HepG2 (cell line): ENCODE measurements around the gene ECHDC1. TPM values are rescaled to one million over a fixed set of nuclear protein-coding genes. Genes with fewer than 3 reads are reported as not detected.

ENCODE experiments used
- AHR ChIP-seq: IDR thresholded peaks from 2 replicates; pipeline ENCODE4 v1.6.1; 2018; ENCODE audit warnings: missing genetic modification reagents, missing compliant biosample characterization
- BATF2 ChIP-seq: sonication (generic); formaldehyde crosslinking; IDR thresholded peaks from 2 replicates; pipeline ENCODE4 v1.8.0; 2022; ENCODE audit warnings: mild to moderate bottlenecking, missing genetic modification reagents, moderate library complexity
- DRAP1 ChIP-seq: IDR thresholded peaks from 2 replicates; pipeline ENCODE4 v1.6.1; 2016; ENCODE audit warnings: missing genetic modification reagents, missing compliant biosample characterization
- FOXK2 ChIP-seq: fragments of 450-650 bp; IDR thresholded peaks from 2 replicates; pipeline ENCODE4 v1.6.1; 2016
- FOXM1 ChIP-seq: sonication (generic); formaldehyde crosslinking; IDR thresholded peaks from 2 replicates; pipeline ENCODE4 v1.5.0; 2020; ENCODE audit warnings: missing genetic modification reagents
- GLI4 ChIP-seq: sonication (generic); formaldehyde crosslinking; IDR thresholded peaks from 2 replicates; pipeline ENCODE4 v1.5.1; 2020; ENCODE audit warnings: missing genetic modification reagents, mild to moderate bottlenecking, moderate library complexity, borderline replicate concordance
- HMG20A ChIP-seq: IDR thresholded peaks from 2 replicates; pipeline ENCODE4 v1.6.1; 2016; ENCODE audit warnings: borderline replicate concordance
- KAT2B ChIP-seq: fragments of 150-350 bp; IDR thresholded peaks from 2 replicates; pipeline ENCODE4 v1.6.1; 2014; ENCODE audit warnings: low read depth, low read length, borderline replicate concordance
- MATR3 ChIP-seq: sonication (generic); formaldehyde crosslinking; IDR thresholded peaks from 2 replicates; pipeline ENCODE4 v1.4.0; 2020; ENCODE audit warnings: missing genetic modification reagents
- NPAS2 ChIP-seq: sonication (generic); formaldehyde crosslinking; IDR thresholded peaks from 2 replicates; pipeline ENCODE4 v1.8.0; 2022; ENCODE audit warnings: mild to moderate bottlenecking, missing genetic modification reagents, borderline replicate concordance
- NR2F2 ChIP-seq: IDR thresholded peaks from 2 replicates; pipeline ENCODE4 v1.6.1; 2012; ENCODE audit warnings: low read depth, inconsistent platforms, borderline replicate concordance
- NRL ChIP-seq: sonication (generic); formaldehyde crosslinking; IDR thresholded peaks from 2 replicates; pipeline ENCODE4 v1.5.0; 2020; ENCODE audit warnings: missing genetic modification reagents, mild to moderate bottlenecking, moderate library complexity, borderline replicate concordance
- SIN3A ChIP-seq: IDR thresholded peaks from 2 replicates; pipeline ENCODE4 v1.6.1; 2011; ENCODE audit warnings: low read depth, mild to moderate bottlenecking, control low read depth, low read length, borderline replicate concordance
- SIX4 ChIP-seq: sonication (generic); formaldehyde crosslinking; IDR thresholded peaks from 2 replicates; pipeline ENCODE4 v1.4.0; 2020; ENCODE audit warnings: missing genetic modification reagents
- SNAI1 ChIP-seq: sonication (generic); formaldehyde crosslinking; IDR thresholded peaks from 2 replicates; pipeline ENCODE4 v1.5.0; 2020; ENCODE audit warnings: mild to moderate bottlenecking, missing genetic modification reagents, borderline replicate concordance
- TGIF2 ChIP-seq: IDR thresholded peaks from 2 replicates; pipeline ENCODE4 v1.6.1; 2016; ENCODE audit warnings: control low read depth, missing compliant biosample characterization
- UBTF ChIP-seq: sonication (generic); formaldehyde crosslinking; IDR thresholded peaks from 2 replicates; pipeline ENCODE4 v1.4.0; 2020; ENCODE audit warnings: mild to moderate bottlenecking, missing genetic modification reagents
- ZBTB3 ChIP-seq: sonication (generic); formaldehyde crosslinking; IDR thresholded peaks from 2 replicates; pipeline ENCODE4 v1.4.0; 2020; ENCODE audit warnings: low read depth, mild to moderate bottlenecking, moderate library complexity, missing genetic modification reagents, borderline replicate concordance
- ZEB1 ChIP-seq: IDR thresholded peaks from 2 replicates; pipeline ENCODE4 v1.6.1; 2012; ENCODE audit warnings: mild to moderate bottlenecking, low read depth, inconsistent platforms; ENCODE audit not compliant: insufficient replicate concordance
- ZMAT5 ChIP-seq: sonication (generic); formaldehyde crosslinking; IDR thresholded peaks from 2 replicates; pipeline ENCODE4 v1.5.0; 2020; ENCODE audit warnings: mild to moderate bottlenecking, low read depth, missing genetic modification reagents, borderline replicate concordance
- ZNF260 ChIP-seq: sonication (generic); formaldehyde crosslinking; IDR thresholded peaks from 2 replicates; pipeline ENCODE4 v1.4.0; 2020; ENCODE audit warnings: missing genetic modification reagents, low read depth, mild to moderate bottlenecking, borderline replicate concordance
- ZNF558 ChIP-seq: sonication (generic); formaldehyde crosslinking; IDR thresholded peaks from 2 replicates; pipeline ENCODE4 v1.9.0; 2022; ENCODE audit warnings: mild to moderate bottlenecking, missing genetic modification reagents, borderline replicate concordance
- ZNF878 ChIP-seq: sonication (generic); formaldehyde crosslinking; IDR thresholded peaks from 2 replicates; pipeline ENCODE4 v1.8.1; 2023; ENCODE audit warnings: mild to moderate bottlenecking, missing genetic modification reagents, moderate library complexity
- ZUFSP ChIP-seq: sonication (generic); formaldehyde crosslinking; IDR thresholded peaks from 2 replicates; pipeline ENCODE4 v1.9.0; 2021; ENCODE audit warnings: missing genetic modification reagents, mild to moderate bottlenecking, borderline replicate concordance
- polyA plus RNA-seq, 8 experiments: library from polyadenylated mRNA; depleted of rRNA in 3 of 8; stranded (reverse) in 7 of 8; unstranded in 1 of 8; fragments of >200 nt; fragmentation: Illumina TruSeq in 4 of 8; extraction: Trizol in 4 of 8; gene quantifications; 2 replicates each; pipeline versions ENCODE4 v1.2.1 to v1.2.3, GENCODE V29; 2011 to 2016; ENCODE audit warnings: low read depth in 4 of 8, missing spikeins in 1 of 8, mixed read lengths in 1 of 8; ENCODE audit not compliant: insufficient read depth in 1 of 8
- total RNA-seq, 5 experiments: library from RNA; depleted of rRNA; stranded (reverse); fragments of >200 nt; fragmentation: Illumina TruSeq; extraction: Trizol; gene quantifications; 2 replicates each; pipeline ENCODE4 v1.2.3, GENCODE V29; 2016; ENCODE audit warnings: low read depth in 1 of 5

The ECHDC1 gene
- total and polyA plus RNA-seq, 2 of the 13 experiments (the other 11 are each of a cell fraction or from before 2014, with no cell fraction given), result 32.8 to 98.1 TPM

- TF ChIP-seq SNAI1 (CRISPR knock-in tag), result no peak; the same call in 1 of the 2 replicates
- TF ChIP-seq KAT2B, result no peak
- TF ChIP-seq GLI4 (CRISPR knock-in tag), result peak; percentile 63; the same call in 1 of the 2 replicates
- TF ChIP-seq FOXM1, result peak; percentile 71; the same call in 1 of the 2 replicates
- TF ChIP-seq FOXK2, result no peak
- no peak for TF ChIP-seq MATR3 (CRISPR knock-in tag)
- peak; percentile 91; the same call in 1 of the 2 replicates for TF ChIP-seq ZNF558
- 0 out of 2 replicates have a peak, but pooled peaks have one; percentile 19 for TF ChIP-seq ZBTB3
- TF ChIP-seq NPAS2, result no peak
- no peak for TF ChIP-seq NRL (CRISPR knock-in tag)
- peak; percentile 99 for TF ChIP-seq UBTF (CRISPR knock-in tag)
- TF ChIP-seq TGIF2 (CRISPR knock-in tag), result no peak; the same call in 1 of the 2 replicates
- TF ChIP-seq DRAP1 (CRISPR knock-in tag), result 0 out of 2 replicates have a peak, but pooled peaks have one; percentile 7
- no peak for TF ChIP-seq ZEB1
- 0 out of 2 replicates have a peak, but pooled peaks have one; percentile 8 for TF ChIP-seq BATF2
- no peak for TF ChIP-seq ZNF260 (CRISPR knock-in tag)
- 0 out of 2 replicates have a peak, but pooled peaks have one; percentile 18 for TF ChIP-seq NR2F2
- TF ChIP-seq ZNF878 (CRISPR knock-in tag), result no peak; the same call in 1 of the 2 replicates
- TF ChIP-seq ZUFSP (CRISPR knock-in tag), result no peak
- TF ChIP-seq AHR (CRISPR knock-in tag), result peak; percentile 24; the same call in 1 of the 2 replicates
- TF ChIP-seq HMG20A, result no peak; the same call in 1 of the 2 replicates
- TF ChIP-seq SIX4 (CRISPR knock-in tag), result no peak
- no peak for TF ChIP-seq ZMAT5 (CRISPR knock-in tag)
- TF ChIP-seq SIN3A, result no peak; the same call in 1 of the 2 replicates
These were observed 76.3 kb downstream of the ECHDC1 start (continued) for GRCh38 chr6:127266892-127267645.
